Keratinocyte (primary cell): ENCODE results near the gene ATXN10.

Experiments used
- EZH2 ChIP-seq: IDR thresholded peaks from one replicate; pipeline ENCODE4 v1.6.1; 2012; ENCODE audit warnings: inconsistent platforms, mild to moderate bottlenecking, low read length, moderate library complexity
- TF ChIP-seq, protein P1 (sequence below), 3 experiments: IDR thresholded peaks in 1 of 3; conservative IDR thresholded peaks in 1 of 3; optimal IDR thresholded peaks in 1 of 3; 2 replicates in 2 of 3; 3 replicates in 1 of 3; pipeline versions ENCODE3 to v1.5.1; 2011; ENCODE audit warnings: low read length in 3 of 3, mild to moderate bottlenecking in 3 of 3, moderate library complexity in 2 of 3, control low read depth in 1 of 3, inconsistent platforms in 1 of 3; ENCODE audit not compliant: insufficient read depth in 2 of 3; ENCODE audit errors: extremely low read depth in 1 of 3

- TF ChIP-seq EZH2: no peak
- TF ChIP-seq, protein P1, sequence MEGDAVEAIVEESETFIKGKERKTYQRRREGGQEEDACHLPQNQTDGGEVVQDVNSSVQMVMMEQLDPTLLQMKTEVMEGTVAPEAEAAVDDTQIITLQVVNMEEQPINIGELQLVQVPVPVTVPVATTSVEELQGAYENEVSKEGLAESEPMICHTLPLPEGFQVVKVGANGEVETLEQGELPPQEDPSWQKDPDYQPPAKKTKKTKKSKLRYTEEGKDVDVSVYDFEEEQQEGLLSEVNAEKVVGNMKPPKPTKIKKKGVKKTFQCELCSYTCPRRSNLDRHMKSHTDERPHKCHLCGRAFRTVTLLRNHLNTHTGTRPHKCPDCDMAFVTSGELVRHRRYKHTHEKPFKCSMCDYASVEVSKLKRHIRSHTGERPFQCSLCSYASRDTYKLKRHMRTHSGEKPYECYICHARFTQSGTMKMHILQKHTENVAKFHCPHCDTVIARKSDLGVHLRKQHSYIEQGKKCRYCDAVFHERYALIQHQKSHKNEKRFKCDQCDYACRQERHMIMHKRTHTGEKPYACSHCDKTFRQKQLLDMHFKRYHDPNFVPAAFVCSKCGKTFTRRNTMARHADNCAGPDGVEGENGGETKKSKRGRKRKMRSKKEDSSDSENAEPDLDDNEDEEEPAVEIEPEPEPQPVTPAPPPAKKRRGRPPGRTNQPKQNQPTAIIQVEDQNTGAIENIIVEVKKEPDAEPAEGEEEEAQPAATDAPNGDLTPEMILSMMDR (optimal IDR thresholded peaks at IDR 0.05 in 1 of 3, IDR thresholded peaks at IDR 0.05 in 1 of 3, conservative IDR thresholded peaks at IDR 0.05 in 1 of 3; ENCODE audit: extremely low read depth in 1 of 3, insufficient read depth in 2 of 3, low read length in 3 of 3): no peak
These were observed 98.1 kb downstream of the ATXN10 start for GRCh38 chr22:45769569-45770210.
